ENCODE results near the gene KLHL24. TPM values are rescaled to one million over a fixed set of nuclear protein-coding genes. Genes with fewer than 3 reads are reported as not detected.

Gene KLHL24
- total and polyA plus RNA-seq, 2 of the 13 experiments (the other 11 are each of a cell fraction or from before 2014, with no cell fraction given): 6.9 to 15.7 TPM

DNA sequence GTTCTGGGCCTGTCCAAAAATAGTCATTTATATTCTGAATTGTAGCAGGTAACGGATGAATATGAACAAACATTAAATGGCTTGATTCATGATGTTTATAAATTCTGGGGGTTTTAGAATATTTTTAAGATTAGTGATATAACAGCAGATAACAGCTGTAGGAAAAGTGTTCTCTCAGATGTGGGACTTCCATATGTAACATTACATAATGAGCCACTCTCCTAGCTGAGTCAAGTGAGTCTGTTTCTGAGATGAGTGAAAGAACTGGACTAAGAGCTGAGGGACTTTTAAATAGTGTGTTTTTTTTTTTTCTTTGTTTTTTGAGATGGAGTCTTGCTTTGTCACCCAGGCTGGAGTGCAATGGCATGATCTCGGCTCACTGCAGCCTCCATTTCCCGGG, 76.1 kb downstream of the KLHL24 start:
- Histone ChIP-seq H3K4me2 (ENCODE audit: low read depth, low read length) (no peak overlapping the region), H3K9me3 (ENCODE audit: low read length) (no peaks in the 10 kb centered on the region), H3K36me3 (replicated peaks in 1 of 2; ENCODE audit: control insufficient read depth in 1 of 2, insufficient read depth in 2 of 2, low read length in 2 of 2) (peaks cover 0 to 8% of the 10 kb centered on the region in 2 experiments; a peak in 2 of 5 replicates), H3K9ac (ENCODE audit: insufficient read depth, low read depth, low read length) (no peak overlapping the region), H3K4me3 (replicated peaks in 1 of 3; ENCODE audit: insufficient read depth in 1 of 3, low read depth in 2 of 3, low read length in 3 of 3) (no peak overlapping the region), H4K20me1 (ENCODE audit: insufficient read depth, low read length) (peaks cover 8% of the 10 kb centered on the region; the same call in 1 of the 2 replicates), H3K79me2 (ENCODE audit: insufficient read depth, low read length) (peaks cover 63% of the 10 kb centered on the region), H3K4me1 (ENCODE audit: insufficient read depth, low read length) (no peaks in the 10 kb centered on the region), H2AFZ (ENCODE audit: low read length) (no peak overlapping the region), H3K27ac (ENCODE audit: extremely low read length, insufficient read depth, low read length) (no peak overlapping the region), H3K27me3 (ENCODE audit: control insufficient read depth in 1 of 2, insufficient read depth in 2 of 2, low read length in 2 of 2) (no peaks in the 10 kb centered on the region)
- WGBS (ENCODE audit: low lambda C conversion rate): 98% methylated on average over 3 of the region's 3 CpGs
- CTCF ChIA-PET (ENCODE audit: low intra/inter-chr PET ratio, low total read pairs): no interaction called here
- BruUV-seq (replicated peaks): no TSS peak
- POLR2A ChIA-PET: interaction anchor here (1.1 kb wide), 1 partner anchor 14 kb away, joined by 4 read pairs; the partner anchor contains the start of gene YEATS2
- in situ Hi-C loops (cut with HindIII; ENCODE audit: extremely low pct_ligation_motif_present, low pct_unique_long_range_greater_than_20kb): no loop called here
- no peak for FAIRE-seq
- intact Hi-C loops (cut with micrococcal nuclease; ENCODE audit: unreplicated experiment): no loop called here
- no peak for ATAC-seq
- TF ChIP-seq ZNF124 (CRISPR knock-in tag; IDR thresholded peaks at IDR 0.05) (no peak), ZNF616 (CRISPR knock-in tag; IDR thresholded peaks at IDR 0.05; ENCODE audit: low read depth) (no peak), SRY (CRISPR knock-in tag; IDR thresholded peaks at IDR 0.05) (no peak), ZBTB38 (CRISPR knock-in tag; IDR thresholded peaks at IDR 0.05) (no peak), FOXK2 (IDR thresholded peaks at IDR 0.05) (no peak), SIN3A (IDR thresholded peaks at IDR 0.05; ENCODE audit: borderline replicate concordance, low read depth, low read length) (no peak)
- TF ChIP-seq, protein P1, sequence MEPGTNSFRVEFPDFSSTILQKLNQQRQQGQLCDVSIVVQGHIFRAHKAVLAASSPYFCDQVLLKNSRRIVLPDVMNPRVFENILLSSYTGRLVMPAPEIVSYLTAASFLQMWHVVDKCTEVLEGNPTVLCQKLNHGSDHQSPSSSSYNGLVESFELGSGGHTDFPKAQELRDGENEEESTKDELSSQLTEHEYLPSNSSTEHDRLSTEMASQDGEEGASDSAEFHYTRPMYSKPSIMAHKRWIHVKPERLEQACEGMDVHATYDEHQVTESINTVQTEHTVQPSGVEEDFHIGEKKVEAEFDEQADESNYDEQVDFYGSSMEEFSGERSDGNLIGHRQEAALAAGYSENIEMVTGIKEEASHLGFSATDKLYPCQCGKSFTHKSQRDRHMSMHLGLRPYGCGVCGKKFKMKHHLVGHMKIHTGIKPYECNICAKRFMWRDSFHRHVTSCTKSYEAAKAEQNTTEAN (CRISPR knock-in tag; conservative IDR thresholded peaks at IDR 0.05): no peak
- TF ChIP-seq, protein P2, sequence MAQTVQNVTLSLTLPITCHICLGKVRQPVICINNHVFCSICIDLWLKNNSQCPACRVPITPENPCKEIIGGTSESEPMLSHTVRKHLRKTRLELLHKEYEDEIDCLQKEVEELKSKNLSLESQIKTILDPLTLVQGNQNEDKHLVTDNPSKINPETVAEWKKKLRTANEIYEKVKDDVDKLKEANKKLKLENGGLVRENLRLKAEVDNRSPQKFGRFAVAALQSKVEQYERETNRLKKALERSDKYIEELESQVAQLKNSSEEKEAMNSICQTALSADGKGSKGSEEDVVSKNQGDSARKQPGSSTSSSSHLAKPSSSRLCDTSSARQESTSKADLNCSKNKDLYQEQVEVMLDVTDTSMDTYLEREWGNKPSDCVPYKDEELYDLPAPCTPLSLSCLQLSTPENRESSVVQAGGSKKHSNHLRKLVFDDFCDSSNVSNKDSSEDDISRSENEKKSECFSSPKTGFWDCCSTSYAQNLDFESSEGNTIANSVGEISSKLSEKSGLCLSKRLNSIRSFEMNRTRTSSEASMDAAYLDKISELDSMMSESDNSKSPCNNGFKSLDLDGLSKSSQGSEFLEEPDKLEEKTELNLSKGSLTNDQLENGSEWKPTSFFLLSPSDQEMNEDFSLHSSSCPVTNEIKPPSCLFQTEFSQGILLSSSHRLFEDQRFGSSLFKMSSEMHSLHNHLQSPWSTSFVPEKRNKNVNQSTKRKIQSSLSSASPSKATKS (CRISPR knock-in tag; IDR thresholded peaks at IDR 0.05): no peak
- TF ChIP-seq, protein P3, sequence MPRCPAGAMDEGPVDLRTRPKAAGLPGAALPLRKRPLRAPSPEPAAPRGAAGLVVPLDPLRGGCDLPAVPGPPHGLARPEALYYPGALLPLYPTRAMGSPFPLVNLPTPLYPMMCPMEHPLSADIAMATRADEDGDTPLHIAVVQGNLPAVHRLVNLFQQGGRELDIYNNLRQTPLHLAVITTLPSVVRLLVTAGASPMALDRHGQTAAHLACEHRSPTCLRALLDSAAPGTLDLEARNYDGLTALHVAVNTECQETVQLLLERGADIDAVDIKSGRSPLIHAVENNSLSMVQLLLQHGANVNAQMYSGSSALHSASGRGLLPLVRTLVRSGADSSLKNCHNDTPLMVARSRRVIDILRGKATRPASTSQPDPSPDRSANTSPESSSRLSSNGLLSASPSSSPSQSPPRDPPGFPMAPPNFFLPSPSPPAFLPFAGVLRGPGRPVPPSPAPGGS (CRISPR knock-in tag; IDR thresholded peaks at IDR 0.05): no peak
- DNase-seq (ENCODE audit: low spot score): no peak

Data from HepG2 (cell line).